HG03280 (cell line): ENCODE measurements around the gene SHH.

ENCODE experiments used
- ATAC-seq: cut with Tn5 transposase; IDR thresholded peaks from one replicate; pipeline ENCODE4 v1.9.1; 2021; ENCODE audit warnings: mild to moderate bottlenecking, moderate library complexity; ENCODE audit not compliant: unreplicated experiment

The SHH gene

GRCh38 chr7:155807789-155808548 is 4.3 kb downstream of the SHH start:
- no peak for ATAC-seq

GRCh38 chr7:155807065-155807671 is 5.1 kb downstream of the SHH start:
- no peak for ATAC-seq

- ATAC-seq = no peak
Observed at GRCh38 chr7:155806096-155806871, 6.0 kb downstream of the SHH start.

- no peak for ATAC-seq
Observed at GRCh38 chr7:155805826-155806095, 6.5 kb downstream of the SHH start.

GRCh38 chr7:155804897-155805825 is 7.1 kb downstream of the SHH start:
- ATAC-seq = no peak

- ATAC-seq = no peak
Observed at GRCh38 chr7:155804431-155804831, 7.8 kb downstream of the SHH start.

- no peak for ATAC-seq
Observed at GRCh38 chr7:155803418-155804376, 8.6 kb downstream of the SHH start.

GRCh38 chr7:155802906-155803417 is 9.3 kb downstream of the SHH start:
- ATAC-seq = no peak

GRCh38 chr7:155802291-155802690 is 10.0 kb downstream of the SHH start:
- ATAC-seq = no peak

- ATAC-seq = no peak
Observed at GRCh38 chr7:155800741-155801267, 11.5 kb downstream of the SHH start.

GRCh38 chr7:155800301-155800700 is 12.0 kb downstream of the SHH start:
- no peak for ATAC-seq

GRCh38 chr7:155799514-155799913 is 12.7 kb downstream of the SHH start:
- no peak for ATAC-seq

- no peak for ATAC-seq
Observed at GRCh38 chr7:155798673-155799439, 13.4 kb downstream of the SHH start.

- no peak for ATAC-seq
Observed at GRCh38 chr7:155797262-155798250, 14.7 kb downstream of the SHH start.

GRCh38 chr7:155796381-155797261 is 15.6 kb downstream of the SHH start:
- no peak for ATAC-seq

GRCh38 chr7:155795951-155796350 is 16.3 kb downstream of the SHH start:
- ATAC-seq = no peak

- ATAC-seq = no peak
Observed at GRCh38 chr7:155795401-155795800, 16.9 kb downstream of the SHH start.
